Head of caudate nucleus (tissue), 42 donors: ENCODE measurements around the gene PKP4.
A peak's percentile ranks its signal among the peaks of the same experiment; 100 is the strongest.

Experiments
- DNase-seq, 42 donors: peaks; one replicate each; pipeline versions ENCODE4 v3.0.0 to v3.0.0-alpha.2; 2020 to 2021; ENCODE audit warnings: mixed read lengths in 7 of 42
- intact Hi-C: fragments of 100-400 bp; cut with DNase I; formaldehyde crosslinking; loops from one replicate; pipeline ENCODE4 v1.15.0; 2022

The PKP4 gene

DNA sequence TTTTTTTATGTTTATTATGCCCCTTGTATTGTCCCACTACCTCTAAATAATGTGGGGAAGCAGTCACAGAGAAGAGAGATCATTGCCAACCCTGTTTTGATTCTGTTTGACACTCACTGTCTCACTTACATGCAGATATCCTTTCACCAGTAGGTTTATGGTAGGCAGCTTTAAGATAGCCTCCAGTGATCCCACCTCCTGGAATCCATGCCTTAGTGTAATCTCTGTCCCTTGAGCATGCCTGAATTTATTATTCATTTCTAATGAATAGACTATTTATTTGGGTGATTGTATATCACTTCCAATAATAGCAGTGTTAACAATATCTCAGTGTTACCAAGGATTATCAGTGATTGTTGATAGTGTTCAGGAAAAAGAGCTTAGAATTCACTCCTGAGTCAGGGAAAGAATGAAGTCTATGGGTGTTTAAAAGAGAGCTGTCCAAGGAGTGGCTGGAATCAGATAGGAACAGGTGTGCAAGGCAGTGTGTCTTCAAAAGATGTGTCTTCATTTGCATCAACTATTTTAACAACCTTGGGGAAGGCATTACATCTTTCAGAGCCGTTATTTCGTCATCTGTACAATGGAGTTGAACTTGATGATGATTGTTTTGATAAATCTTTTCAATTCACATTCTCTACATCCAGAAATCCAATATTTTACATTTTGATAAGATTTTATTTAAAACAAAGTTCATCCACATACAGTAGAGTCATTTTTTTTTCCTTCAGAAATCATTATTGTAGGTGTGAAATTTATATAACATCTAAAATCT lies 31.9 kb downstream of the PKP4 start:
- no peak for DNase-seq
- intact Hi-C loops = no loop called here

- intact Hi-C loops = no loop called here
- peak in 8 of 42 donors; percentile 11 to 52 (median 30) for DNase-seq
These were observed 32.8 kb downstream of the PKP4 start for GRCh38 chr2:158489366-158490112.

GRCh38 chr2:158491072-158491471 lies 34.3 kb downstream of the PKP4 start:
- intact Hi-C loops = no loop called here
- no peak for DNase-seq

DNA sequence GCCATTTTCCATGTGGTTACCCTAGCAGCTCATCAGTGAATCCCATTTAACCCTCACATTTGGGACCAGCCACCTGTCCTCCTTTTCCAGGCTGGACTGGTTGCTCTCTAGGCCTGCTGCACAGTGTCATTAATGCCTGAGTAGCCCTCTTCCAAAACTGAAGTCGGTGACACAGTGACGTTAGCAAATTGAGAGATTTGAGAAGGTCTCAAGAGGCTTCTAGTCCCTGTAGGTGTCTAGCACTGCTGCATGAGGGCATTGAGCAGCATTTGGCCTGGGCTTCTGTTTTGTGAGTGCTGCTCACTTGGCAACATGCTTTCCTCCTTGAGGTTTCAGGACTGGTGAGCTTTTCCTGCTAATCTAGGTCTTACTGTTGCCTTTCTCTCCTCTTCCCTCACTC lies 36.7 kb downstream of the PKP4 start:
- DNase-seq = no peak
- intact Hi-C loops = no loop called here

DNA sequence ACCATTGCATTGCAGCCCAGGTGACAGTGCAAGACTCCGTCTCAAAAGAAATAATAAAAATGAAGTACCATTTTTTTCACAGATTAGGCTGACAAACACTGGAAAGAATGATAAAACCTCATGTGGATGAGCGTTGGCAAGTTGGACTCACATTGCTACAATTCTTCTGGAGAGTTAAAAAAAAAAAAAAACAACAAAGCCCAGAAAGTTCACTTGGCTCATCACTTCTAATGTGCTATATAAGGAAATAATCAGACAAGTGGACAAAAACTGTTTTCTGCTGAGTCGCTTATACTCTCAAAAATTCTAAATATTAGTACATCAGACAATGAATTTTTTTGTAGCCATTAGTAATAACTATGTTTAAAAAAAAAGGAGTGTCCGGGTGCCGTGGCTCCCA lies 38.4 kb downstream of the PKP4 start:
- no peak for DNase-seq
- intact Hi-C loops = no loop called here

GRCh38 chr2:158496986-158497385 lies 40.2 kb downstream of the PKP4 start:
- intact Hi-C loops = no loop called here
- DNase-seq = no peak

DNA sequence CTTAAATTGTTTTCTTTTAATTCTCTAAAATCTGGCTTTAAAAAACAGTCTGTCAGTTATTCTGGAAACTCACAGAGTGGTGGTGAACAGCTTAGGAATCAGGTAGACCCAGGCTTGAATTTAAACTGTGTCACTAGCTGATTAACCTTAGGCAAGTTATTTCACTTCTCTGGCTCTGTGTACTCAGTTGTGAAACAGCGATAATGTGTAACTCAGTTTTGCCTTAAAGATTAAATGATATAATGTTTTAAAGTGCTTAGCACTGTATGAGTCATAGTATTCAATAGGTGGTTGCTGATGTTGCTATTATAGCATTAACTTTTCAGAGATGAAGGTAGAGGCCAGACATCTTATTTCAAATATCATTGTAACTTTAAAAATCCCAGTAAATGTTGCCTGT lies 40.7 kb downstream of the PKP4 start:
- DNase-seq = no peak
- intact Hi-C loops = no loop called here

DNA sequence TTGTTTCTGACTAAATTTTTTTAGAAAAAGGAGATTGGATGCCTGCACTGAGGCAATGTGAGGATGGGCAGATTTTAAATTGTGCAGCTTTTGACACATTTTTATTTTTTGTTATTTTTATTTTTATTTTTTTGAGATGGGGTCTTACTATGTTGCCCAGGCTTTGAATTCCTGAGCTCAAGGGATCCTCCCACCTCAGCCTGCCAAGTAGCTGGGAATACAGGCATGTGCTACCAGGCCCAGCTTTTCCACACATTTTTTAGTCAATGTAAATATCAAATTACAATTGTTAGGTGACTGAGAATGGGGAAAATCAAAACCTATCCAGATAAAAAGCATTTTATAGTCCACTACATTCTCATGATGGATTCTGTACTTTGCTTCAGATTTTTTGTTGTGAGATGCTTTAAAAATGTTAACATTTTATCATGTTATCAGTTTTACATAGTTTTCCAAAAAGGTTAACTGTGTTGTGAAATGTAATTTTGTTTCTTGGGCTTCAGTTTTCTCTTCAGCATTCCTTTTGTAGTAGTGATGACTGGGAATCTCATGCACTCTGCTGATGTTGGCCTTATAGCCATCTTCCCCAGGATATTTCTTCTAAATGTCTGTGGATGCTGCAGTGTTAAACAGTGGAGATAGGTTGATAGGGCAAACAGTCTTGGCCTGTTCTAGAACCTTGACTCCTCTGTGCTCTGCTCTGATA lies 41.4 kb downstream of the PKP4 start:
- intact Hi-C loops = no loop called here
- no peak for DNase-seq

- no peak for DNase-seq
- intact Hi-C loops = no loop called here
These were observed 42.0 kb downstream of the PKP4 start for GRCh38 chr2:158498749-158499136.

DNA sequence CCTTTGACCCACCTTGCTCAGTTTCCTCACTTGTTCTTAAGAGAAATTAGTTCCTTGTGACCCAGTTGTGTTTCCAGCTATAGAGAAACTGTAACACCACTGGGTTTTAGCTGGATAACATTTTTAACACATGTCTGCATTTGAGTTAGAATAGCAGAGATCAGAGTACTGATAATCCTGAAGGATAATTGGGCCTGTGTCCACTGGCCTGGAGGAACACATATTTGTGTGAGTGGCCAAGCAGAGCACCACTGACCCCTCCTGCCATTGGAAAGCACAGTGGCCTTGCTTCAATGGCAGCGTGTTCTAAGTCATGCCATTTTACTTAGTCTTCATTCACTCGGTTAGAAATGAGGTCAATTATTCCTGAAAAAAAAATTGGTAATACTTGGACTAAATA lies 42.6 kb downstream of the PKP4 start:
- intact Hi-C loops = no loop called here
- no peak for DNase-seq

- no peak for DNase-seq
- intact Hi-C loops = no loop called here
These were observed 43.6 kb downstream of the PKP4 start for GRCh38 chr2:158500333-158500732.

- DNase-seq = peak; percentile 39 to 87 (median 73)
- intact Hi-C loops = no loop called here
These were observed 44.5 kb downstream of the PKP4 start for GRCh38 chr2:158501301-158501700.

DNA sequence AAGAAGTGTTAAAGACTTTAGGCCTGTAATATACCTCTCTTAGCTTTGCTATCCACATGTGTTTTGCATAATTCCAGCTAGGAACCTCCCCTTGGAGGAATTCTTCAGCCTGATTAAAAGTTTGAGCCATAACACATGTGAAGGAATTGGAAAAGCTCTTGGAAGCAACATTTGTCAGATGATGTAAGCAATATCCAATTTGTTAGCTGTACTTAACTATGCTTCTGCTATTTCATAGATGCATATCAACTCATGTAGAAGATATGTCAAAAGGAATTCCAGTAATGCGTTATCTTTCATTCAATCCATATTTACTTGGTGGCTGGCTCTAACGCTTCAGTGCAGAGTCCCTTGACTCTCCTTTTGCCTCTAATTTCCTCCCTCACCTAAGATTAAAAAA lies 46.2 kb downstream of the PKP4 start:
- intact Hi-C loops = no loop called here

GRCh38 chr2:158504088-158504487 lies 47.3 kb downstream of the PKP4 start:
- intact Hi-C loops = no loop called here
- no peak for DNase-seq

More for the DNA sequence above, 46.2 kb downstream of the PKP4 start:
- DNase-seq = no peak

GRCh38 chr2:158505448-158505934 lies 48.7 kb downstream of the PKP4 start:
- intact Hi-C loops = no loop called here
- DNase-seq = no peak

- no peak for DNase-seq
- intact Hi-C loops = no loop called here
These were observed 50.4 kb downstream of the PKP4 start for GRCh38 chr2:158507141-158507540.

DNA sequence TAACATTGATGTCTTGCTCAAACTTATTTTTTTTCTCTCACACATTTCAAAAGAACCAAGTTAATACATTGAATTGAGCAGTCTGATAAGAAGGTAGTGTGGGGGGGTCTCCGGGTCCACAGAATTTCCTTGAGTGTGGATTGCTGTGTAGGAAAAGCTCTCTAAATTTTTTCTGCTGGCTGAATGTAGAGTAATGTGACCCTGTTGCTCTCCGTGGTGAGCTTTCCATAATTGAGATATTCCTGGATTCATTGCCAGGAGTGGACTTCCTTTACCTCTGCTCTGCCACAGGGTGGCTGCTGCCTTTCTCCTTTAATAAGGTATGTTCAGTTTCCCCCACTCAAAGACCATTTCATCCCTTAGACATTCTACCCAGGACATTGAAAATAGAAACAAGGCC lies 50.9 kb downstream of the PKP4 start:
- intact Hi-C loops = no loop called here
- no peak for DNase-seq

GRCh38 chr2:158509928-158510797 lies 53.4 kb downstream of the PKP4 start:
- DNase-seq = peak in 3 of 42 donors; percentile 19 to 46 (median 22)
- intact Hi-C loops = no loop called here

- intact Hi-C loops = no loop called here
- DNase-seq = no peak
These were observed 54.1 kb downstream of the PKP4 start for GRCh38 chr2:158510887-158511286.
